OCI-LY7 (cell line): ENCODE results near the gene KLHL41. TPM values are rescaled to one million over a fixed set of nuclear protein-coding genes. Genes with fewer than 3 reads are reported as not detected.

Experiments used
- BruUV-seq: library from RNA; stranded (reverse); fragments of 400-500 nt; replicated peaks from 2 replicates; lab custom pipeline; 2021; lab: Mats Ljungman, UMichigan
- CTCF ChIA-PET: fragments of 300-600 bp; sonication (Branson Sonifier 250); formaldehyde crosslinking; loops from one replicate; lab custom pipeline; 2022; ENCODE audit warnings: antibody characterized with exemption; ENCODE audit not compliant: unreplicated experiment; lab: Charles Lee
- POLR2A ChIA-PET: fragments of 300-600 bp; sonication (Branson Sonifier 250); formaldehyde crosslinking; loops from one replicate; lab custom pipeline; 2022; ENCODE audit warnings: antibody characterized with exemption; lab: Charles Lee
- DNase-seq: peaks from one replicate; pipeline ENCODE4 v3.0.0-alpha.2; 2015; ENCODE audit warnings: low spot score
- H2AFZ ChIP-seq: fragments of 200-600 bp; sonication (generic), shearing (Covaris generic); 2 replicates; pipeline ENCODE4 v1.6.1; 2014; ENCODE audit warnings: mild to moderate bottlenecking, antibody characterized with exemption, low read length, moderate library complexity
- H3K27ac ChIP-seq: fragments of 200-600 bp; sonication (generic); 2 replicates; pipeline ENCODE4 v1.5.1; 2014; ENCODE audit warnings: mixed run types, low read depth, mild to moderate bottlenecking, moderate library complexity, low read length, inconsistent platforms; ENCODE audit not compliant: poor library complexity, severe bottlenecking
- H3K36me3 ChIP-seq: fragments of 200-600 bp; sonication (generic); 2 replicates; pipeline ENCODE4 v1.6.1; 2014; ENCODE audit warnings: mild to moderate bottlenecking, antibody characterized with exemption, low read length, moderate library complexity, mixed read lengths; ENCODE audit not compliant: insufficient read depth
- H3K4me1 ChIP-seq: fragments of 200-600 bp; sonication (generic); 2 replicates; pipeline ENCODE4 v1.5.1; 2014; ENCODE audit warnings: mild to moderate bottlenecking, low read length; ENCODE audit not compliant: insufficient read depth, poor library complexity, severe bottlenecking
- H3K4me2 ChIP-seq: fragments of 200-600 bp; sonication (generic); 2 replicates; pipeline ENCODE4 v1.6.1; 2014; ENCODE audit warnings: mild to moderate bottlenecking, low read length
- H3K4me3 ChIP-seq: fragments of 200-600 bp; sonication (generic); 2 replicates; pipeline ENCODE4 v1.5.1; 2014; ENCODE audit warnings: mild to moderate bottlenecking, low read depth, low read length; ENCODE audit not compliant: poor library complexity, severe bottlenecking
- H3K79me2 ChIP-seq: fragments of 200-600 bp; sonication (generic); 2 replicates; pipeline ENCODE4 v1.6.1; 2016; ENCODE audit warnings: low read depth, mild to moderate bottlenecking, low read length, moderate library complexity, mixed read lengths; ENCODE audit not compliant: insufficient read depth
- H3K9me2 ChIP-seq: fragments of 200-600 bp; sonication (generic); 2 replicates; pipeline ENCODE4 v1.6.1; 2016; ENCODE audit warnings: mild to moderate bottlenecking, low read length, mixed read lengths; ENCODE audit not compliant: insufficient read depth
- H3K9me3 ChIP-seq: fragments of 200-600 bp; sonication (generic); 2 replicates; pipeline ENCODE4 v1.6.1; 2014; ENCODE audit warnings: mild to moderate bottlenecking, mixed run types, low read length, mixed read lengths
- H4K20me1 ChIP-seq: fragments of 200-600 bp; sonication (generic); 2 replicates; pipeline ENCODE4 v1.6.1; 2014; ENCODE audit warnings: mild to moderate bottlenecking, antibody characterized with exemption, low read length, moderate library complexity, mixed read lengths; ENCODE audit not compliant: insufficient read depth
- CTCF ChIP-seq: fragments of 200-600 bp; sonication (generic); conservative IDR thresholded peaks from 2 replicates; pipeline ENCODE4 v1.5.1; 2014; ENCODE audit warnings: mild to moderate bottlenecking, antibody characterized with exemption, low read length, moderate library complexity, mixed read lengths
- EZH2phosphoT487 ChIP-seq: fragments of 200-600 bp; sonication (generic); IDR thresholded peaks from 2 replicates; pipeline ENCODE4 v1.6.1; 2018; ENCODE audit warnings: low read depth, borderline replicate concordance, mild to moderate bottlenecking, mixed run types, antibody characterized with exemption, low read length, moderate library complexity, mixed read lengths
- intact Hi-C: fragments of 100-400 bp; cut with micrococcal nuclease; formaldehyde crosslinking; loops from one replicate; pipeline ENCODE4 v1.10.0; 2022; ENCODE audit not compliant: unreplicated experiment
- total RNA-seq, 2 experiments: library from RNA; depleted of rRNA in 1 of 2; stranded (reverse); fragments of >200 nt in 1 of 2; shearing (Covaris generic) in 1 of 2; gene quantifications; 2 replicates each; pipeline ENCODE4 v1.2.3, GENCODE V29; 2014 to 2022

Gene KLHL41
- total RNA-seq, 2 experiments from 2014 or later, result not detected

- no peaks in the 10 kb centered on the region for H3K79me2 ChIP-seq
- TF ChIP-seq CTCF, result no peak
- no peak for TF ChIP-seq EZH2phosphoT487
- ChIA-PET CTCF (no interaction called here), POLR2A (interaction anchor here (0.7 kb wide), 1 partner anchor 1372 kb away, joined by 3 read pairs; no protein-coding TSS in a partner anchor)
- DNase-seq, result no peak
- H3K36me3 ChIP-seq, result no peaks in the 10 kb centered on the region
- no peak overlapping the region for H2AFZ ChIP-seq
- intact Hi-C loops, result no loop called here
- H3K4me3 ChIP-seq, result no peak overlapping the region
- no peak overlapping the region for H3K4me2 ChIP-seq
- no TSS peak for BruUV-seq
- H3K27ac ChIP-seq, result no peak overlapping the region
- no peaks in the 10 kb centered on the region for H4K20me1 ChIP-seq
- H3K9me3 ChIP-seq, result no peaks in the 10 kb centered on the region
- no peaks in the 10 kb centered on the region for H3K9me2 ChIP-seq
- H3K4me1 ChIP-seq, result no peaks in the 10 kb centered on the region
Measured at GRCh38 chr2:169485650-169486138, 23.8 kb upstream of the KLHL41 start.

GRCh38 chr2:169486487-169486886 is 23.0 kb upstream of the KLHL41 start:
- Histone ChIP-seq H3K9me3 (no peaks in the 10 kb centered on the region), H3K9me2 (no peaks in the 10 kb centered on the region), H3K4me2 (no peak overlapping the region), H3K4me1 (no peaks in the 10 kb centered on the region), H3K4me3 (no peak overlapping the region), H3K36me3 (no peaks in the 10 kb centered on the region), H3K27ac (no peak overlapping the region), H3K79me2 (no peaks in the 10 kb centered on the region), H2AFZ (no peak overlapping the region), H4K20me1 (no peaks in the 10 kb centered on the region)
- intact Hi-C loops, result no loop called here
- TF ChIP-seq CTCF, result no peak
- DNase-seq, result no peak
- CTCF ChIA-PET, result no interaction called here
- BruUV-seq, result no TSS peak
- POLR2A ChIA-PET, result no interaction called here

- CTCF ChIA-PET, result no interaction called here
- no TSS peak for BruUV-seq
- TF ChIP-seq EZH2phosphoT487 (no peak), CTCF (no peak)
Measured at GRCh38 chr2:169490834-169491233, 18.7 kb upstream of the KLHL41 start.

More at GRCh38 chr2:169490834-169491233, 18.7 kb upstream of the KLHL41 start:
- no peak overlapping the region for H3K27ac ChIP-seq
- H3K4me2 ChIP-seq, result no peak overlapping the region
- H3K4me1 ChIP-seq, result no peaks in the 10 kb centered on the region
- DNase-seq, result no peak
- H2AFZ ChIP-seq, result no peak overlapping the region
- no peaks in the 10 kb centered on the region for H3K36me3 ChIP-seq
- no peaks in the 10 kb centered on the region for H4K20me1 ChIP-seq
- POLR2A ChIA-PET, result interaction anchor here (0.8 kb wide), 1 partner anchor 9 kb away, joined by 4 read pairs; no protein-coding TSS in a partner anchor
- no peaks in the 10 kb centered on the region for H3K9me2 ChIP-seq
- intact Hi-C loops, result no loop called here
- H3K79me2 ChIP-seq, result no peaks in the 10 kb centered on the region
- H3K9me3 ChIP-seq, result no peaks in the 10 kb centered on the region
- H3K4me3 ChIP-seq, result no peak overlapping the region
